Measurements from ENCODE around the gene SRRM1. TPM values are rescaled to one million over a fixed set of nuclear protein-coding genes. Genes with fewer than 3 reads are reported as not detected.
"Not testable (repeated sequence)": the region's sequence is repeated elsewhere in the genome, so short reads cannot be mapped to it uniquely, and the experiment has no call there.

SRRM1 gene
- total RNA-seq, 1 donor from 2014 or later = 242 TPM

- intact Hi-C loops (cut with micrococcal nuclease) = no loop called here
- Mint-ChIP-seq H3K4me1 (ENCODE audit: low read depth) (peaks cover 6% of the 10 kb centered on the region), H3K4me3 (no peak overlapping the region), H3K36me3 (ENCODE audit: low read depth) (no peaks in the 10 kb centered on the region), H3K27ac (no peak overlapping the region), H3K9me3 (no peaks in the 10 kb centered on the region), H3K27me3 (ENCODE audit: insufficient read depth) (peaks cover 4% of the 10 kb centered on the region)
- DNase-seq (ENCODE audit: low spot score) = no peak
These were observed 59.6 kb downstream of the SRRM1 start for GRCh38 chr1:24702511-24703293.

- H3K36me3 Mint-ChIP-seq (ENCODE audit: low read depth) = no peaks in the 10 kb centered on the region
- intact Hi-C loops (cut with micrococcal nuclease) = no loop called here
- H3K4me1 Mint-ChIP-seq (ENCODE audit: low read depth) = peaks cover 12% of the 10 kb centered on the region
- H3K27me3 Mint-ChIP-seq (ENCODE audit: insufficient read depth) = no peaks in the 10 kb centered on the region
- no peaks in the 10 kb centered on the region for H3K9me3 Mint-ChIP-seq
- DNase-seq (ENCODE audit: low spot score) = no peak
- peak overlapping the region; percentile 2 for H3K27ac Mint-ChIP-seq
- no peak overlapping the region for H3K4me3 Mint-ChIP-seq
These were observed 61.5 kb downstream of the SRRM1 start for GRCh38 chr1:24704411-24705259.

GRCh38 chr1:24705260-24706073 is 62.4 kb downstream of the SRRM1 start:
- DNase-seq (ENCODE audit: low spot score) = peak; percentile 32
- H3K4me1 Mint-ChIP-seq (ENCODE audit: low read depth) = peaks cover 20% of the 10 kb centered on the region
- H3K9me3 Mint-ChIP-seq = no peaks in the 10 kb centered on the region
- H3K36me3 Mint-ChIP-seq (ENCODE audit: low read depth) = no peaks in the 10 kb centered on the region
- H3K27me3 Mint-ChIP-seq (ENCODE audit: insufficient read depth) = no peaks in the 10 kb centered on the region
- peak overlapping the region; percentile 2 for H3K27ac Mint-ChIP-seq
- intact Hi-C loops (cut with micrococcal nuclease) = no loop called here
- peak overlapping the region; percentile 34 for H3K4me3 Mint-ChIP-seq

- H3K36me3 Mint-ChIP-seq (ENCODE audit: low read depth); H3K27ac Mint-ChIP-seq; H3K4me3 Mint-ChIP-seq; H3K27me3 Mint-ChIP-seq (ENCODE audit: insufficient read depth); H3K9me3 Mint-ChIP-seq; intact Hi-C loops (cut with micrococcal nuclease); DNase-seq (ENCODE audit: low spot score): not testable (repeated sequence)
- peaks cover 20% of the 10 kb centered on the region for H3K4me1 Mint-ChIP-seq (ENCODE audit: low read depth)
These were observed 62.9 kb downstream of the SRRM1 start for GRCh38 chr1:24706074-24706389.

- Mint-ChIP-seq H3K27ac (no peak overlapping the region), H3K27me3 (ENCODE audit: insufficient read depth) (no peaks in the 10 kb centered on the region), H3K4me1 (ENCODE audit: low read depth) (peaks cover 20% of the 10 kb centered on the region), H3K4me3 (no peak overlapping the region), H3K36me3 (ENCODE audit: low read depth) (no peaks in the 10 kb centered on the region), H3K9me3 (no peaks in the 10 kb centered on the region)
- no peak for DNase-seq (ENCODE audit: low spot score)
- intact Hi-C loops (cut with micrococcal nuclease) = no loop called here
These were observed 64.6 kb downstream of the SRRM1 start for GRCh38 chr1:24707687-24708086.

- no peaks in the 10 kb centered on the region for H3K27me3 Mint-ChIP-seq (ENCODE audit: insufficient read depth)
These were observed 65.8 kb downstream of the SRRM1 start for GRCh38 chr1:24708938-24709337.

GRCh38 chr1:24709791-24710441 is 66.8 kb downstream of the SRRM1 start:
- Mint-ChIP-seq H3K4me3 (no peak overlapping the region), H3K4me1 (ENCODE audit: low read depth) (peaks cover 22% of the 10 kb centered on the region), H3K27me3 (ENCODE audit: insufficient read depth) (no peaks in the 10 kb centered on the region), H3K9me3 (no peaks in the 10 kb centered on the region), H3K27ac (peak overlapping the region; percentile 12), H3K36me3 (ENCODE audit: low read depth) (no peaks in the 10 kb centered on the region)
- peak; percentile 4 for DNase-seq (ENCODE audit: low spot score)
- intact Hi-C loops (cut with micrococcal nuclease) = no loop called here

More at GRCh38 chr1:24708938-24709337, 65.8 kb downstream of the SRRM1 start:
- Mint-ChIP-seq H3K36me3 (ENCODE audit: low read depth) (no peaks in the 10 kb centered on the region), H3K9me3 (no peaks in the 10 kb centered on the region), H3K4me1 (ENCODE audit: low read depth) (peaks cover 20% of the 10 kb centered on the region), H3K4me3 (no peak overlapping the region), H3K27ac (no peak overlapping the region)
- no peak for DNase-seq (ENCODE audit: low spot score)
- intact Hi-C loops (cut with micrococcal nuclease) = no loop called here

- H3K27ac Mint-ChIP-seq = no peak overlapping the region
- no peak for DNase-seq (ENCODE audit: low spot score)
- H3K27me3 Mint-ChIP-seq (ENCODE audit: insufficient read depth) = no peaks in the 10 kb centered on the region
- H3K4me1 Mint-ChIP-seq (ENCODE audit: low read depth) = peaks cover 23% of the 10 kb centered on the region
- H3K4me3 Mint-ChIP-seq = no peak overlapping the region
- H3K36me3 Mint-ChIP-seq (ENCODE audit: low read depth) = no peaks in the 10 kb centered on the region
- H3K9me3 Mint-ChIP-seq = no peaks in the 10 kb centered on the region
- intact Hi-C loops (cut with micrococcal nuclease) = no loop called here
These were observed 68.2 kb downstream of the SRRM1 start for GRCh38 chr1:24711329-24711728.

- H3K36me3 Mint-ChIP-seq (ENCODE audit: low read depth) = no peaks in the 10 kb centered on the region
- H3K4me1 Mint-ChIP-seq (ENCODE audit: low read depth) = peaks cover 23% of the 10 kb centered on the region
- H3K27ac Mint-ChIP-seq = no peak overlapping the region
- DNase-seq (ENCODE audit: low spot score) = no peak
- no peaks in the 10 kb centered on the region for H3K9me3 Mint-ChIP-seq
- H3K27me3 Mint-ChIP-seq (ENCODE audit: insufficient read depth) = no peaks in the 10 kb centered on the region
- intact Hi-C loops (cut with micrococcal nuclease) = no loop called here
- H3K4me3 Mint-ChIP-seq = no peak overlapping the region
These were observed 70.1 kb downstream of the SRRM1 start for GRCh38 chr1:24713176-24713575.

- DNase-seq (ENCODE audit: low spot score) = no peak
- no peak overlapping the region for H3K4me3 Mint-ChIP-seq
- intact Hi-C loops (cut with micrococcal nuclease) = no loop called here
- no peaks in the 10 kb centered on the region for H3K27me3 Mint-ChIP-seq (ENCODE audit: insufficient read depth)
- no peak overlapping the region for H3K27ac Mint-ChIP-seq
- H3K4me1 Mint-ChIP-seq (ENCODE audit: low read depth) = peaks cover 23% of the 10 kb centered on the region
- H3K9me3 Mint-ChIP-seq = no peaks in the 10 kb centered on the region
- no peaks in the 10 kb centered on the region for H3K36me3 Mint-ChIP-seq (ENCODE audit: low read depth)
These were observed 70.6 kb downstream of the SRRM1 start for GRCh38 chr1:24713736-24714135.

GRCh38 chr1:24714859-24715520 is 71.9 kb downstream of the SRRM1 start:
- Mint-ChIP-seq H3K9me3 (no peaks in the 10 kb centered on the region), H3K4me3 (no peak overlapping the region), H3K27ac (peak overlapping the region; percentile 14), H3K36me3 (ENCODE audit: low read depth) (no peaks in the 10 kb centered on the region), H3K27me3 (ENCODE audit: insufficient read depth) (no peaks in the 10 kb centered on the region), H3K4me1 (ENCODE audit: low read depth) (peaks cover 13% of the 10 kb centered on the region)
- no peak for DNase-seq (ENCODE audit: low spot score)
- intact Hi-C loops (cut with micrococcal nuclease) = no loop called here

- H3K9me3 Mint-ChIP-seq = no peaks in the 10 kb centered on the region
- no peak for DNase-seq (ENCODE audit: low spot score)
- intact Hi-C loops (cut with micrococcal nuclease) = no loop called here
- no peaks in the 10 kb centered on the region for H3K36me3 Mint-ChIP-seq (ENCODE audit: low read depth)
- H3K4me1 Mint-ChIP-seq (ENCODE audit: low read depth) = peaks cover 9% of the 10 kb centered on the region
- H3K27me3 Mint-ChIP-seq (ENCODE audit: insufficient read depth) = no peaks in the 10 kb centered on the region
- peak overlapping the region; percentile 14 for H3K27ac Mint-ChIP-seq
- no peak overlapping the region for H3K4me3 Mint-ChIP-seq
These were observed 72.6 kb downstream of the SRRM1 start for GRCh38 chr1:24715658-24716057.
